Occipital lobe (tissue), 2 donors: ENCODE results near the gene NECAP2. TPM values are rescaled to one million over a fixed set of nuclear protein-coding genes. Genes with fewer than 3 reads are reported as not detected.
"Not testable (repeated sequence)": the region's sequence is repeated elsewhere in the genome, so short reads cannot be mapped to it uniquely, and the experiment has no call there.

ENCODE experiments used
- DNase-seq: peaks from one replicate; lab custom pipeline; 2025; lab: John Stamatoyannopoulos, UW
- total RNA-seq: library from RNA; depleted of rRNA; stranded (reverse); fragments of >200 nt; gene quantifications from one replicate; pipeline ENCODE4 v1.2.3, GENCODE V29; 2014

The NECAP2 gene
- total RNA-seq, 1 donor from 2014 or later = 25.9 TPM

- no peak for DNase-seq
Measured at GRCh38 chr1:16425125-16426025, 15.1 kb upstream of the NECAP2 start.

GRCh38 chr1:16430606-16431005, 9.9 kb upstream of the NECAP2 start:
- DNase-seq = no peak

- no peak for DNase-seq
Measured at GRCh38 chr1:16433030-16433429, 7.5 kb upstream of the NECAP2 start.

GRCh38 chr1:16434007-16434406, 6.5 kb upstream of the NECAP2 start:
- DNase-seq = no peak

GRCh38 chr1:16434501-16434900, 6.0 kb upstream of the NECAP2 start:
- DNase-seq = no peak

- no peak for DNase-seq
Measured at GRCh38 chr1:16436946-16437474, 3.5 kb upstream of the NECAP2 start, which contains the start of gene SPATA21. TSS of gene SPATA21 (minus strand) at chr1:16437424. CDS start at chr1:16431371, 6,053 bp downstream.

GRCh38 chr1:16438516-16438915, 2.0 kb upstream of the NECAP2 start:
- no peak for DNase-seq

GRCh38 chr1:16438924-16439323, 1.6 kb upstream of the NECAP2 start:
- no peak for DNase-seq

- DNase-seq = no peak
Measured at GRCh38 chr1:16440131-16440469, 424 bp upstream of the NECAP2 start.

GRCh38 chr1:16441282-16441665, 750 bp downstream of the NECAP2 start:
- no peak for DNase-seq

GRCh38 chr1:16442265-16442664, 1.7 kb downstream of the NECAP2 start:
- DNase-seq = no peak

GRCh38 chr1:16442941-16443340, 2.4 kb downstream of the NECAP2 start:
- DNase-seq = no peak

GRCh38 chr1:16443975-16444770, 3.6 kb downstream of the NECAP2 start:
- no peak for DNase-seq

- DNase-seq = no peak
Measured at GRCh38 chr1:16445052-16445451, 4.5 kb downstream of the NECAP2 start.

GRCh38 chr1:16446116-16446515, 5.6 kb downstream of the NECAP2 start:
- DNase-seq = no peak

GRCh38 chr1:16447641-16448040, 7.1 kb downstream of the NECAP2 start:
- no peak for DNase-seq

GRCh38 chr1:16449065-16449464, 8.5 kb downstream of the NECAP2 start:
- no peak for DNase-seq

- DNase-seq = no peak
Measured at GRCh38 chr1:16449666-16450065, 9.1 kb downstream of the NECAP2 start.

- DNase-seq = no peak
Measured at GRCh38 chr1:16450863-16451481, 10.4 kb downstream of the NECAP2 start.

GRCh38 chr1:16451841-16452528, 11.5 kb downstream of the NECAP2 start:
- DNase-seq = no peak

- not testable (repeated sequence) for DNase-seq
Measured at GRCh38 chr1:16454909-16455308, 14.4 kb downstream of the NECAP2 start.
